Measurements from ENCODE around the gene MAP3K15. TPM values are rescaled to one million over a fixed set of nuclear protein-coding genes. Genes with fewer than 3 reads are reported as not detected.

The MAP3K15 gene
- total RNA-seq (2014; rRNA removed; shearing (Covaris generic)), result 0.15 and 0.32 TPM in 2 replicates

GRCh38 chrX:19514791-19515614 is at the start of gene MAP3K15:
MAP3K15 (minus strand) TSS chrX:19515508; CDS start chrX:19515261, 247 bp downstream.

GRCh38 chrX:19343535-19344408 is 171.5 kb downstream of the MAP3K15 start, which contains the start of gene PDHA1:
PDHA1 (plus strand) TSS chrX:19343927; CDS start chrX:19344038, 111 bp downstream.

Small RNA genes lying within 50 kb of the gene (small RNA-seq; reads per million reads assigned to genes)
- not detected for gene RF00019

Other genes with a start within 250 kb of the MAP3K15 start
- 224 and 260 TPM in 2 replicates for gene PDHA1, start 171.6 kb downstream of the MAP3K15 start, total RNA-seq (2014; rRNA removed; shearing (Covaris generic))